K562 (cell line): ENCODE measurements around the gene ALG14. TPM values are rescaled to one million over a fixed set of nuclear protein-coding genes. Genes with fewer than 3 reads are reported as not detected.
A peak's percentile ranks its signal among the peaks of the same experiment; 100 is the strongest.

Experiments
- CCAR2 ChIP-seq: fragments of 200-400 bp; formaldehyde crosslinking; IDR thresholded peaks from 2 replicates; pipeline ENCODE4 v1.6.1; 2017; ENCODE audit warnings: mild to moderate bottlenecking, low read depth, low read length
- CHD1 ChIP-seq: fragments of 200-600 bp; sonication (generic); IDR thresholded peaks from one replicate; pipeline ENCODE4 v1.6.1; 2012; ENCODE audit warnings: mild to moderate bottlenecking, moderate library complexity, low read length, inconsistent platforms
- FOSL1 ChIP-seq: fragments of 200-800 bp; sonication (Bioruptor generic); conservative IDR thresholded peaks from 2 replicates; pipeline ENCODE4 v1.6.1; 2016; ENCODE audit warnings: missing genetic modification characterization, missing compliant biosample characterization
- HDAC3 ChIP-seq: fragments of 450-650 bp; IDR thresholded peaks from 2 replicates; pipeline ENCODE4 v1.6.1; 2018; ENCODE audit warnings: borderline replicate concordance, mild to moderate bottlenecking, moderate library complexity; ENCODE audit not compliant: partially characterized antibody
- JUN ChIP-seq, 2 experiments: sonication (generic) in 1 of 2; formaldehyde crosslinking in 1 of 2; IDR thresholded peaks; 2 replicates each; pipeline versions ENCODE4 v1.6.1 to v1.8.0; 2012 to 2022; ENCODE audit warnings: borderline replicate concordance in 2 of 2, mild to moderate bottlenecking in 2 of 2, improper control_type of control experiment in 1 of 2, low read depth in 1 of 2, low read length in 1 of 2, missing genetic modification reagents in 1 of 2
- KLF10 ChIP-seq: fragments of 250-450 bp; sonication (Bioruptor Pico); IDR thresholded peaks from 2 replicates; pipeline ENCODE4 v1.6.1; 2021; ENCODE audit warnings: matching md5 sums
- MTA3 ChIP-seq: fragments of 450-650 bp; formaldehyde crosslinking; IDR thresholded peaks from 2 replicates; pipeline ENCODE4 v1.6.1; 2017; ENCODE audit warnings: mild to moderate bottlenecking, borderline replicate concordance
- NR1H2 ChIP-seq: sonication (generic); formaldehyde crosslinking; IDR thresholded peaks from 2 replicates; pipeline ENCODE4 v1.4.0; 2020; ENCODE audit warnings: mild to moderate bottlenecking, missing genetic modification reagents
- RAD21 ChIP-seq, 2 experiments: fragments of 250-450 bp in 1 of 2; fragments of 450-650 bp in 1 of 2; sonication (Bioruptor Pico) in 1 of 2; formaldehyde crosslinking in 1 of 2; IDR thresholded peaks in 1 of 2; conservative IDR thresholded peaks in 1 of 2; 2 replicates each; pipeline versions ENCODE4 v1.4.0 to v1.8.0; 2020 to 2022; ENCODE audit warnings: mild to moderate bottlenecking in 2 of 2, moderate library complexity in 1 of 2
- SETDB1 ChIP-seq: IDR thresholded peaks from one replicate; pipeline ENCODE4 v1.6.1; 2012; ENCODE audit warnings: low read length, control low read depth, inconsistent platforms
- SLC30A9 ChIP-seq: fragments of 250-450 bp; sonication (Bioruptor Pico); IDR thresholded peaks from 2 replicates; pipeline ENCODE4 v1.8.0; 2022; ENCODE audit warnings: mild to moderate bottlenecking, moderate library complexity
- SMAD4 ChIP-seq: fragments of 250-450 bp; sonication (Bioruptor Pico); conservative IDR thresholded peaks from 2 replicates; pipeline ENCODE4 v1.8.0; 2021; ENCODE audit warnings: inconsistent platforms, mild to moderate bottlenecking, moderate library complexity
- TEAD4 ChIP-seq, 2 experiments: sonication (generic) in 1 of 2; formaldehyde crosslinking in 1 of 2; IDR thresholded peaks; 2 replicates each; pipeline versions ENCODE4 v1.6.1 to v1.8.0; 2012 to 2022; ENCODE audit warnings: borderline replicate concordance in 1 of 2, inconsistent platforms in 1 of 2, low read length in 1 of 2, mild to moderate bottlenecking in 1 of 2, missing genetic modification reagents in 1 of 2
- polyA plus RNA-seq, 8 experiments: library from polyadenylated mRNA; depleted of rRNA in 4 of 8; stranded (reverse) in 5 of 8; unstranded in 3 of 8; fragments of >200 nt; fragmentation: Nextera tagmentation in 2 of 8; fragmentation: Illumina TruSeq in 1 of 8; extraction: Ambion mirVana in 2 of 8; extraction: Trizol in 1 of 8; gene quantifications; 2 replicates each; pipeline versions ENCODE4 v1.2.1 to v1.2.3, GENCODE V29; 2011 to 2014; ENCODE audit warnings: inconsistent platforms in 1 of 8, missing spikeins in 1 of 8
- total RNA-seq, 7 experiments: library from RNA; depleted of rRNA in 6 of 7; stranded (reverse); fragments of >200 nt in 6 of 7; fragmentation: Illumina TruSeq in 2 of 7; extraction: Trizol in 2 of 7; gene quantifications; 2 replicates each; pipeline versions ENCODE4 v1.2.1 to v1.2.3, GENCODE V29; 2011 to 2021; ENCODE audit warnings: low replicate concordance in 1 of 7
- TF ChIP-seq, protein P1 (sequence below): sonication (generic); formaldehyde crosslinking; IDR thresholded peaks from 2 replicates; pipeline ENCODE4 v1.8.0; 2022; ENCODE audit warnings: mild to moderate bottlenecking, missing genetic modification reagents, borderline replicate concordance
- TF ChIP-seq, protein P2 (sequence below): sonication (generic); formaldehyde crosslinking; IDR thresholded peaks from 2 replicates; pipeline ENCODE4 v1.8.1; 2023; ENCODE audit warnings: mild to moderate bottlenecking, missing genetic modification reagents
- TF ChIP-seq, protein P3 (sequence below): fragments of 450-650 bp; conservative IDR thresholded peaks from 2 replicates; pipeline ENCODE4 v1.6.1; 2016; ENCODE audit warnings: missing genetic modification characterization, low read depth, mild to moderate bottlenecking, missing compliant biosample characterization, moderate library complexity
- TF ChIP-seq, protein P4 (sequence below): sonication (generic); formaldehyde crosslinking; IDR thresholded peaks from 2 replicates; pipeline ENCODE4 v1.4.0; 2020; ENCODE audit warnings: mild to moderate bottlenecking, missing genetic modification reagents

ALG14 gene
- total and polyA plus RNA-seq, 9 of the 15 experiments (the other 6 are each of a cell fraction or from before 2014, with no cell fraction given), result 2.8 to 16.2 (median 4.9) TPM

DNA sequence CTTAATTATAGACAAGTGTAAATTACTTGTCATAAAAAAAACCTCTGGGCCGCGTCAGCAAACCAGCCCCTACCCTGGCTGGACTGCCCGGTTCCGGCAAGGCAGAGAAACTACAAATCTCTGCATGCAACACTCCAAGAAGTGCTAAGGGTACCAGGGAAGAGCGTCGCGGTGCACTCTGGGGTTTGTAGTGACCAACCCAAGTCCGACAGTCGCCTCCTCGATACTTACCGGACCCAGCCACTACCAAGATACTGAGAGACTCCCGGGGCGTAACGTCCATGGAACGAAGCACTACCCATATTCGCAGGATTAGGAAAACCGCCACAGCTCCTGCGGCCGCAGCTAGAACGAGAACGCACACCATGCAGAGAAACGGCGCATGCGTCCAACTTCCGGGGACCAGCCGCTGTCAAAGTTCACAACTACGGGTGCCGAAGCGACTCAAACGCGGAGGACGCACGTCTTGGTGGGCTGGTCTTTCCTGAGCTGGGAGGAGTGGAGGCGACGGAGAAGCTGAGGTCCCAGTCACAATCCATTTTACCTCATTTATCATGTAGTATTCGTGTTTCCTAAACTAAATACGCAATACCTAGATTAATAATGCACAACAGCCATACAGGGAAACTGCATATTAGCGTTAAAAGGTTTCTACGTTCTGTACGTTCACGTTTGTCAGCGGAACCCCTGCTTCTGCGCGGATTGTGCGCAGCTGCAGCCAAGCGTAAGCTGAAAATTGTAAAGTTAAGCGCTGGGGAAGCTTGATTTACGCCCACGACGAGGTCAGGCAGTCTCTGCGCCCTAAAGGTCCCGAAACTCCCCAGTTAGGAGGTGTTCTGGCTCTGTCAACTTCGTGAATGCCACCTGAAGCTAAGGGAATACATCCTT is at the start of gene ALG14 (continued):
- TF ChIP-seq, protein P1, sequence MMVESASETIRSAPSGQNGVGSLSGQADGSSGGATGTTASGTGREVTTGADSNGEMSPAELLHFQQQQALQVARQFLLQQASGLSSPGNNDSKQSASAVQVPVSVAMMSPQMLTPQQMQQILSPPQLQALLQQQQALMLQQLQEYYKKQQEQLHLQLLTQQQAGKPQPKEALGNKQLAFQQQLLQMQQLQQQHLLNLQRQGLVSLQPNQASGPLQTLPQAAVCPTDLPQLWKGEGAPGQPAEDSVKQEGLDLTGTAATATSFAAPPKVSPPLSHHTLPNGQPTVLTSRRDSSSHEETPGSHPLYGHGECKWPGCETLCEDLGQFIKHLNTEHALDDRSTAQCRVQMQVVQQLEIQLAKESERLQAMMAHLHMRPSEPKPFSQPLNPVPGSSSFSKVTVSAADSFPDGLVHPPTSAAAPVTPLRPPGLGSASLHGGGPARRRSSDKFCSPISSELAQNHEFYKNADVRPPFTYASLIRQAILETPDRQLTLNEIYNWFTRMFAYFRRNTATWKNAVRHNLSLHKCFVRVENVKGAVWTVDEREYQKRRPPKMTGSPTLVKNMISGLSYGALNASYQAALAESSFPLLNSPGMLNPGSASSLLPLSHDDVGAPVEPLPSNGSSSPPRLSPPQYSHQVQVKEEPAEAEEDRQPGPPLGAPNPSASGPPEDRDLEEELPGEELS (CRISPR knock-in tag), result no peak
- no peak for TF ChIP-seq KLF10 (CRISPR knock-in tag)
- TF ChIP-seq, protein P2, sequence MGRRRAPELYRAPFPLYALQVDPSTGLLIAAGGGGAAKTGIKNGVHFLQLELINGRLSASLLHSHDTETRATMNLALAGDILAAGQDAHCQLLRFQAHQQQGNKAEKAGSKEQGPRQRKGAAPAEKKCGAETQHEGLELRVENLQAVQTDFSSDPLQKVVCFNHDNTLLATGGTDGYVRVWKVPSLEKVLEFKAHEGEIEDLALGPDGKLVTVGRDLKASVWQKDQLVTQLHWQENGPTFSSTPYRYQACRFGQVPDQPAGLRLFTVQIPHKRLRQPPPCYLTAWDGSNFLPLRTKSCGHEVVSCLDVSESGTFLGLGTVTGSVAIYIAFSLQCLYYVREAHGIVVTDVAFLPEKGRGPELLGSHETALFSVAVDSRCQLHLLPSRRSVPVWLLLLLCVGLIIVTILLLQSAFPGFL (CRISPR knock-in tag), result no peak
- peak; percentile 85 for TF ChIP-seq SETDB1
- TF ChIP-seq SMAD4 (CRISPR knock-in tag), result 0 out of 2 replicates have a peak, but pooled peaks have one; percentile 45
- peak in 1 of 2 experiments; percentile 17; a peak in 1 of 4 replicates for TF ChIP-seq RAD21 (CRISPR knock-in tag; conservative IDR thresholded peaks at IDR 0.05 in 1 of 2, IDR thresholded peaks at IDR 0.05 in 1 of 2)
- TF ChIP-seq CCAR2, result no peak
- peak; percentile 82 for TF ChIP-seq HDAC3
- no peak for TF ChIP-seq SLC30A9 (CRISPR knock-in tag)
- TF ChIP-seq TEAD4 (IDR thresholded peaks at IDR 0.05; ENCODE audit: low read length), result peak; percentile 20; the same call in 1 of the 2 replicates
- TF ChIP-seq TEAD4 (CRISPR knock-in tag; IDR thresholded peaks at IDR 0.05; ENCODE audit: borderline replicate concordance), result no peak
- TF ChIP-seq FOSL1 (tag), result no peak
- TF ChIP-seq NR1H2 (CRISPR knock-in tag), result no peak
- TF ChIP-seq, protein P3, sequence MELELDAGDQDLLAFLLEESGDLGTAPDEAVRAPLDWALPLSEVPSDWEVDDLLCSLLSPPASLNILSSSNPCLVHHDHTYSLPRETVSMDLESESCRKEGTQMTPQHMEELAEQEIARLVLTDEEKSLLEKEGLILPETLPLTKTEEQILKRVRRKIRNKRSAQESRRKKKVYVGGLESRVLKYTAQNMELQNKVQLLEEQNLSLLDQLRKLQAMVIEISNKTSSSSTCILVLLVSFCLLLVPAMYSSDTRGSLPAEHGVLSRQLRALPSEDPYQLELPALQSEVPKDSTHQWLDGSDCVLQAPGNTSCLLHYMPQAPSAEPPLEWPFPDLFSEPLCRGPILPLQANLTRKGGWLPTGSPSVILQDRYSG (tag), result no peak
- no peak for TF ChIP-seq CHD1
- TF ChIP-seq, protein P4, sequence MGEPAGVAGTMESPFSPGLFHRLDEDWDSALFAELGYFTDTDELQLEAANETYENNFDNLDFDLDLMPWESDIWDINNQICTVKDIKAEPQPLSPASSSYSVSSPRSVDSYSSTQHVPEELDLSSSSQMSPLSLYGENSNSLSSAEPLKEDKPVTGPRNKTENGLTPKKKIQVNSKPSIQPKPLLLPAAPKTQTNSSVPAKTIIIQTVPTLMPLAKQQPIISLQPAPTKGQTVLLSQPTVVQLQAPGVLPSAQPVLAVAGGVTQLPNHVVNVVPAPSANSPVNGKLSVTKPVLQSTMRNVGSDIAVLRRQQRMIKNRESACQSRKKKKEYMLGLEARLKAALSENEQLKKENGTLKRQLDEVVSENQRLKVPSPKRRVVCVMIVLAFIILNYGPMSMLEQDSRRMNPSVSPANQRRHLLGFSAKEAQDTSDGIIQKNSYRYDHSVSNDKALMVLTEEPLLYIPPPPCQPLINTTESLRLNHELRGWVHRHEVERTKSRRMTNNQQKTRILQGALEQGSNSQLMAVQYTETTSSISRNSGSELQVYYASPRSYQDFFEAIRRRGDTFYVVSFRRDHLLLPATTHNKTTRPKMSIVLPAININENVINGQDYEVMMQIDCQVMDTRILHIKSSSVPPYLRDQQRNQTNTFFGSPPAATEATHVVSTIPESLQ (CRISPR knock-in tag), result peak; percentile 42; the same call in 1 of the 2 replicates
- TF ChIP-seq MTA3, result peak; percentile 99
- no peak for TF ChIP-seq JUN (IDR thresholded peaks at IDR 0.05; ENCODE audit: borderline replicate concordance, low read depth, low read length)
- TF ChIP-seq JUN (CRISPR knock-in tag; IDR thresholded peaks at IDR 0.05; ENCODE audit: borderline replicate concordance), result 0 out of 2 replicates have a peak, but pooled peaks have one; percentile 46
